Stimulated activated CD4-positive, alpha-beta T cell treated with anti-CD3 and anti-CD28 coated beads, Interleukin-2, amount 100 ng/mL, for 24 hours (primary cell): ENCODE results near the gene ATP1B1.

ENCODE experiments used
- DNase-seq, 2 donors: peaks; one replicate each; pipeline ENCODE4 v3.0.0-alpha.2; 2020

The ATP1B1 gene

DNA sequence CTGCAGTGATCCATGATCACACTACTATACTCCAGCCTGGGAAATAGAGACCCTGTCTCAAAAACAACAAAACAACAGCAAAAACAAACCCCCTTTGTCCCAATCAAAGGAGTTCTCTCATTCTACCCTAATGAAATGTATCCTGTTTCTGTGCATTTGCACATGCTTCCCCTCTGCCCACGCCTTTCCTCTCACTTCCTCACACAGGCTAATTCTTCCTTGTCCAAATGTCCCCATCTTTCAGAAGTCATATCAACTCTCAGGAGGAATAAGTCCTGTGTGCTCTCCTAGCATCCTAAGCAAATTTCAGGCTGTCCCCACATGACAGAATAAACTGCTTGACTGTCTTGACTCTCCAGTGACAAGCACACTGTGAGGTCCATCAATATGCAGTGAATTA lies 8.1 kb upstream of the ATP1B1 start:
- no peak for DNase-seq

GRCh38 chr1:169099561-169099960 lies 6.9 kb upstream of the ATP1B1 start:
- DNase-seq = no peak

DNA sequence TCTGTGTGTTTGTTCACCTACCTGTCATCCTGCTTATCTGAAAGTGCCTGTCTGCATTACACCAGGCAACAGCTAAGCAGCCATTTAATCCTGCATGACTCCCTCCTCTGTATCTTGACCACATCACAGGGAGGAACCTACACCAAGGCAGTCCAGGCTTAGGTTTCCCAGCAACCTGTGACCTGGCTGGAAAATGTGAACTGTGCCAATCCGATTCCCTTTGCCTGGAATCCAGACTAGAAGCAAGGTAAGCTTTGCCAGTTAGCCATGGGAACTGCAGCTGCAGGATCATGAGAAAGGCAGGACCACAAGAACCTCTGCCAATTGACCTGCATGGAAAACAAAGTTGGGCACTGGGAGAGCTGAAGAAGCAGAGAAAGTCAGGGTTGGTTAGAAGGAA lies 6.3 kb upstream of the ATP1B1 start:
- no peak for DNase-seq

DNA sequence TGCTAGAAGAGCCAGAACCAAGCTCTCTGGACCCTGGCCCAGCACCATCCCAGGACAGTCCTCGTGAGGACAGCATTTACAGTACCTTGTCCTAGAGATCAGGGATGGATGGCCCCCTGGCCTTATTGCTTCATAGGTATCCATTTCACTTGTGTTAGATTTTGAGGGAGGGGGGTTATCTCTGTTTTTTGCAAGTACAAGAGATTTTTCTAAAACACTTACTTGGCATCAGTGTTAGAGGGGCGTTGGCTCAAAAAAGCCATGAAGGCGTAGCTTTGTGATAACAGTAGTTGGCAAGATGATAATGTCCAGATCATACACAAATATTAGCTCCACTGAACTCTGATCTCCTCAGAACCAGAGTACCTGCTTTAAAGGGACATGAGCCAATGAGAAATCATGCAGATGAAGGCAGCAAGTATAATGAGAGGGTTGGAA lies 5.8 kb upstream of the ATP1B1 start:
- DNase-seq = no peak

DNA sequence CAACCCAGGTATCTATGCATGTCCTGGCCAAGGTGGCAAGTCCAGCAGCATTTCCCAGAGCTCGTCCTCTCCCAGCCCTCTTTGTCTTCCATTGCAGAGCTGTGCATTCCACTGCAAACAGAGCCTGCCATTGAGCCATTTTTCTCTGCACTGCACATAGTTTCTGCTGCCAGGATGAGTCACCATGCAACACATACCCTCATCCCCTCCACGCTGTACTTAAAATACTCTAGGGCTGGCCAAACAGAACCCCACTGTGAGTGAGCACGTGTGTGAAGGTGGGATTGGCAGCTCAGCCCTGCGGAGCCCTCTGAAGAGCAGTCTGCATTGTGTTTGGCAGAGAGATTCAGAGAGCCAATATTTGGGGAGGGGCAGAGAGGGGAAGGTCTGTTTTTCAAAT lies 3.9 kb upstream of the ATP1B1 start:
- no peak for DNase-seq

- DNase-seq = no peak
Measured at GRCh38 chr1:169103002-169103401, 3.5 kb upstream of the ATP1B1 start.

DNA sequence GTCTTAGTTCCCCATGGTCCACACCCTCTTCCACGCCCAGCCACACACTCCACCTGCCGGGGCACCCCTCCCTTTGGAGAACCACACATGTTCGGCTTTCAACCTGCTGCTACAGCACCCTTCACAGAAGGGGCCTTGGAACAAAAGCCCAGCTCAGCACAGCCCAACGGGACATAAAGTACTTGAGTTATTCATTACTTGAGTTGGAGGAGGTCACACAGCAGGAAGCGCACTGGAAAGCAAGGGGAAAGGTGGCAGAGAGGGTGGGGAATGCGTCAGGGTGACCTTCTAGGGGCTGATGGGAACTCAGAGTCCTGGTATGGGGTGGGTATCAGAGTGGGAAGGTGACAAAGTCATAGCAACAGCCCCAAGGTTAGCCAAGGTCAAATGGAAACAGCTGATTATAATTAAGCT lies 3.0 kb upstream of the ATP1B1 start:
- DNase-seq = no peak

GRCh38 chr1:169105087-169105433 lies 1.4 kb upstream of the ATP1B1 start:
- DNase-seq = no peak

DNA sequence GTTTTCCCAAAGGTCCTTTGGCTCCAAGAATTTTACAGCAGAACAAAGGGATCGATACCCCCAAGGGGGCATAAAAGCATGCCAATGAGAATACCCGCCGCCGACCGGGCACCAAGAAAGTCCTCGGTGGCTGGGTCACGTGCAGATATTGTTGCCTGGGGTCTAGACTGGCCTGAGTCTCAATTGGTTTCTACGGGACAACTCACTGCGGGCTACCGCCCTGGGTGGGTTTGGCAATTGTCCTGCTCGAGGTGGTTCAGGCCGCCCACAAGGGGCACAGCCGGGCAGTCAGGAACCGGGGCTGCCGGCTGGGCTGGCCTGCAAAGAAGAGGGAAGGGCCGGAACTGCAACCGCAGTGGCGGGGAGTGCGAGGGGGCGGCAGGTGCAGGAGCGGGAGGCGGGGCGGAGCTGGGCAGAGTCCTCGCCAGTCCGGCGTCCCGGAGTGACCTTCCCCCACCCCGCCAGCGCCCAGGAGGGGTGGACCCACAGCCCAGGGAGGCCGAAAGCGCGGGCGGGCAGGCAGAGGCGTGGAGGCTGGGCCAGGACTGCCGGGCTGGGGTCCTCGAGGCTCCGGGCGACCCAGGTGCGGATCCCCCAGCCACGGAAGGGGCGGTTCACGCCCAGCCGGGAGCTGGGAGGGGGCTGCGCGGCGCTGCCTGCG lies 926 bp upstream of the ATP1B1 start:
- DNase-seq = peak; percentile 26 to 28

GRCh38 chr1:169106921-169107602 lies 572 bp downstream of the ATP1B1 start:
- DNase-seq = peak in 1 of 2 donors; percentile 29

DNA sequence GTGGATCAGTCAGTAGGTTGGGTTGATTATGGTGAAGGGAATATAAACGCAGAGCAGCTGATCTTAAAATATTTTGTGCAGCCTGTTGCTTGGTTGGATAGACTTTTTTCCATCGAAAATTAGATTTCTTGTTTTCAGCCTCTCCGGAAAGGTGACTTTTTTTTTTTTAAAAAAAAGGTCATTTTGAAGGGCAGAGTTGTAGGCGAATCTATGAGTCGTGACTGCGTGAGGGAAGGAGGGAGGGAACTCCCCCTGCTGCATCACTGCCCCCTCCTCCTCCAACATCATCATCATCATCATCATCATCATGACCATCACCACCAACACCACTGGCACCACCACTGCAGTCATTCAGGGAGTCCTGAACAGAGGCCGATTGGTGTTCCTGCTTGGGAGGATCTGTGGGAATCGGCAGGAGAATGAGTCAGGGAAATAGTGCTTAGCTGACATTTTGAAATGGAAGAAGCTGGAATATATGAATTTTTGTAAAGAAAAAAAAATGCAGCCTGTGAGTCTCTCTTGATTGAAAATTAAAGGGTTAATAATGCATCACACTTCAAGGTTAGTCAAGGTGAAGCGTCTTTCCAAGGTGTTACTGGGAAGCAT lies 1.2 kb downstream of the ATP1B1 start:
- DNase-seq = peak; percentile 34

DNA sequence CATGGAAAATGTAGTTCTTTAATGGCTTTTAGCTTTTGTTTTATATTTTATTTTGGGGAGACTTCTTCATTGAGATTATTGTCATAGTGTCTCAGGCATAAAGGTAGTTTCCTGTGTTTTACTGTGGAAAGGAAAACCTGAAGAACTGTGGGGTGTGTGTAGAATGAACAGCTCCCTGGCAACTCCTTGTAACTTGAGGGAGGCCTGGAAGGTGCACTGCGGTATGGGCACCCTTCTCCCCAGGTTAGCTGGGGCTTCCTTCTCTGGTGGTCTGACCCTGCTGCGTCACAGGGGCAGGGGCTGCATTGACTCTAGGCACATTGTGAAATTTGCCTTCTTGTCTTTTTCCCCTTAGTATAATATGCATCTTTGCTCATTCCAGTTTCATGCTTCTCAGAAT lies 1.7 kb downstream of the ATP1B1 start:
- no peak for DNase-seq

DNA sequence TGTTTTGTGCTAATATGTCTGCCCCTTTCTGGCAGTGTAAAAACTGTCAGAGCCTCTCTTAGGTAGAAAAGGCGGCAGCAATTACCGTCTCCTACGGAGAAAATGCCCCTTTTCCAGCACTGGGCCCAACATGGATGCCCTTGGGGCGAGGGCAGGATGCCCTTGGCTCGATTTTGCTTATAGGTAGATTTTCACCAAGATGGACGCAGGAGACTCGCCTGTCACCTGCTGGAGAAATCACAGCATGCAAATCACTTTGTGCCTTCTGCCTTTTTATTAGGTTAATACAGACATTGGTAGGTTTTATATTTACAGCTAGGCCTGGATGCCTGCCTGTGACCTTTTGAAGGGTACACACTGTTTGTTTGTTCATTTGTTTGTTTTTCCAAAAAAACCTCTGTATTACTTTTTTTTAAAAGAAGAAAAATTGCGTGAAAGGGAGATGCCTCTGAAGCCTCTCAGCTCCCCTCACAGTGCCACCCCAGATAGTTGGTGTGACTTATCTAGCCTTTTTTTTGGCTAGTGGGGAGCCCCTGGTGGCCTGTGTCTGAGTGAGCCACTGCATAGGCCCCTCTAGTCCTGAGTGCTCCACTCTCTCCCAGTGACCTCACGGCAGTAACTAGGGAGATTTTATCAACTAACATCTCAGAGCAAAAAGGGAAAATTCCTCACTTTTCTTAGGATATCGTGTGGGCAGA lies 2.5 kb downstream of the ATP1B1 start:
- DNase-seq = no peak

- no peak for DNase-seq
Measured at GRCh38 chr1:169109561-169110134, 3.2 kb downstream of the ATP1B1 start.

DNA sequence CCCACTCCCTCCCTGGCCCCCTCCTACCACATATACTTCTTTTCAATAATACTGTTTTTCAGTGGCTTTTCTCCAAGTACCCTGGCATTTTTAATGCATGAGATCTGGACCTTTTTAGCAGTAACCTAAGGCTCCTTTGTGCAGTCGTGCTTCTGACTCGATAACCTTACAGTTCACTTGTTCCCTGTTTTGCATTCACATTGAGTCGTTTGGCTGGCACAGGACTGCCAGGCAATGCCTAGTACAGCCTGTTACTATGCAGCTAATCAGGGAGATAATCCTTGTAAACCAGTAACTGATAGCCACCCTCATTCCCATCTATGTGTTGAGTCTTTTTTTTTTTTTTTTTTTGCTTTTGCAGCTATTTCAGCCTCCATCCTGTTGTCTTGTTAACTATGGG lies 3.7 kb downstream of the ATP1B1 start:
- DNase-seq = no peak

DNA sequence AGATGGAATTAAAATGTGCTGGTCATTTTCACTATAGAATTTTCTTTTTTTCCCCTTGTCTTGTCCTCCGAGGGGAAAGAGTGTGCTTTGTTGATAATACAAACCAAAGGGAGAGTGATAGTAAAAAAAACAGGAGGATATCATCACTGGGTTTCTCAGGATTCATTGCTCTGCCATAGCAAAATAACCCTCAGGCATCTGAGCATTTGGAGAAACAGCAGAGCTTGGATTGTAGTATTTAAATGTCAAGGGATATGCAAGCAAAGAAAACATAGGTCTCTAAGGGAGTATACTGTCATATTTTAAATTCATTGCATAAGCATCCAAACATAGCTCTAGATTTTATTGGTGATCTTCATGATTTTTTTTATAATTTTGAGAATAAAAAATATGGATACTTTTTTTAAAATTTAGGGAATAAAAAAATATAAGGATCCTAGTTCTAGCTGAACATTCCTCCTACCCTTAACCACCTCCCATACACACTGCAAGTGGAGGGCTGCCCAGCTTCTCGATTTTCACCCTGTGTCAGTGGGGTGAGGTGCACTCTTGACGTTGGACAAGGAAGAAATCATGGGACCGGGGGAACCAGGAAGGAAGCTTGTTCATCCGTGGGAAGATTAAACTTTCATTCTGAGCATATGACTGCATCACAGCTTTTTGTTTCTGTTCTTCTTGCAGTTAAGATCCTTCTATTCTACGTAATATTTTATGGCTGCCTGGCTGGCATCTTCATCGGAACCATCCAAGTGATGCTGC lies 4.4 kb downstream of the ATP1B1 start:
- DNase-seq = no peak

DNA sequence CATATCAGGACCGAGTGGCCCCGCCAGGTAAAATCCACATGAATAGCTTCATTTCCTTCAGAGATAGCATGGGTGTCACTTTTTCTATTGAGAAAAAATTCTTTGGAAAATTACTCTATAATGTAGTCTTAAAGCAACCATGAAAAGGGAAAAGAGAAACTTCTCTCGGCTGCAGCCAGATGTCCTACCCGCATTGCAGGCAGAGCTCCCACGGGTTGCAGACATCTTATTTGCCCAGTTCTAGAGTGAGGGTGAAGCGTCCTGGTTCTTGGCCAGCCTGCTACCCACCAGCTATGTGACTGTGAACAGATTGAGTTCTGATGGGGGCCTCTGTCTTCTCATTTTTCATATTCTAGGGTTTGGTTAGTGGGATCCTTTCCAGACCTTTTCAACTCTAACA lies 5.0 kb downstream of the ATP1B1 start:
- no peak for DNase-seq

GRCh38 chr1:169112241-169112640 lies 5.8 kb downstream of the ATP1B1 start:
- no peak for DNase-seq

- no peak for DNase-seq
Measured at GRCh38 chr1:169113613-169114119, 7.2 kb downstream of the ATP1B1 start.

GRCh38 chr1:169115891-169116585 lies 9.5 kb downstream of the ATP1B1 start:
- peak in 1 of 2 donors; percentile 34 for DNase-seq

- no peak for DNase-seq
Measured at GRCh38 chr1:169117014-169117413, 10.5 kb downstream of the ATP1B1 start.

- no peak for DNase-seq
Measured at GRCh38 chr1:169117599-169117998, 11.1 kb downstream of the ATP1B1 start.
